Epithelial cell of umbilical artery (primary cell): ENCODE measurements around the gene PRR11. TPM values are rescaled to one million over a fixed set of nuclear protein-coding genes. Genes with fewer than 3 reads are reported as not detected.

Source experiments
- total RNA-seq: library from RNA; depleted of rRNA; stranded (reverse); fragments of >200 nt; gene quantifications from 2 replicates; pipeline ENCODE4 v1.2.3, GENCODE V29; 2014

PRR11 gene
- 9.6 and 12.0 TPM in 2 replicates for total RNA-seq

GRCh38 chr17:59155439-59156177, at the start of gene PRR11:
Gene PRR11 (plus strand): TSS chr17:59155746. CDS start chr17:59169753, 14,007 bp downstream.

GRCh38 chr17:59106463-59107305, 48.9 kb upstream of the PRR11 start, which contains the start of gene TRIM37:
Gene TRIM37 (minus strand): TSS chr17:59106880. CDS start chr17:59106461, 419 bp downstream.

GRCh38 chr17:59154721-59155438, 666 bp upstream of the PRR11 start, which contains the start of gene SKA2:
Gene SKA2 (minus strand): TSS chr17:59155186. CDS start chr17:59155163, 23 bp downstream.

GRCh38 chr17:59220328-59221158, 65.0 kb downstream of the PRR11 start, which contains the start of gene GDPD1:
Gene GDPD1 (plus strand): TSS chr17:59220511. CDS start chr17:59220610, 99 bp downstream.

Other genes with a start within 250 kb of the PRR11 start
- 53.9 and 63.4 TPM in 2 replicates for gene TRIM37, start 48.9 kb upstream of the PRR11 start, total RNA-seq
- gene SKA2, start 560 bp upstream of the PRR11 start, total RNA-seq, result 52.3 and 94.5 TPM in 2 replicates
- gene SMG8, start 54.3 kb downstream of the PRR11 start, total RNA-seq, result 24.7 and 26.4 TPM in 2 replicates
- 5.8 and 14.1 TPM in 2 replicates for gene GDPD1, start 64.8 kb downstream of the PRR11 start, total RNA-seq
- 60.1 and 85.0 TPM in 2 replicates for gene YPEL2, start 175.9 kb downstream of the PRR11 start, total RNA-seq